ENCODE results near the gene FKBP1A.
"Not testable (repeated sequence)": the region's sequence is repeated elsewhere in the genome, so short reads cannot be mapped to it uniquely, and the experiment has no call there.

The FKBP1A gene

DNA sequence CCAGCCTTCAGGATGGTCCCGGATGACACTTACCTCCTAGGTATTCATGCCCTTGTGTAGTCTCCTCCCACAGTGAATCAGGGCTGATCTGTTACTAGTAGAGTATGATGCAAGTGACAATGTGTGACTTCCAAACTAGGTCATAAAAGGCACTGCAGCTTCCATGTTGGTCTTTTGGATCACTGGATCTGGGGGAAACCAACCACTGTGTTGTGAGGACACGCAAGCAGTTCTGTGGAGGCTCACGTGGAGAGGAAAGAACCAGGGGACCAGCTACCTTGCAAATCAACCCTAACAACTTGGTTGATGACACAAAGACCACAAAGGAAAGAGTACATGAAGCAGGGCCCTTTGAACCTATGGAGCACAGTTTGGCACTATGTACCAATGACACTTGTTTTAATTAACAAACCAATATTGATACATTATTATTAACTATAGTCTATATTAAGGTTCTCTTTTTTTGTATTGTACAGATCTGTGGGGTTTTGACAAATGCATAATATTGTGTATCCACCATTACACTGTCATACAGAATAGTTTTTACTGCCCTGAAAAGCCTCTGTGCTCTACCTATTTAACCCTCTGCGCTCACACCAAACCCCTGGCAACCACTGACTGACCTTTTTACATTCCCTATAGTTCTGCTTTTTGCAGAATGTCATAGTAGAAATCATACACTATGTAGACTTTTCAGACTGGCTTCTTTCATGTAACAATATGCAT lies 47.7 kb downstream of the FKBP1A start:
- no peak for TF ChIP-seq ZNF112 (tag by site-specific recombination; IDR thresholded peaks at IDR 0.05)
- no peak for TF ChIP-seq KLF8 (tag by site-specific recombination; IDR thresholded peaks at IDR 0.05)
- TF ChIP-seq, protein P1, sequence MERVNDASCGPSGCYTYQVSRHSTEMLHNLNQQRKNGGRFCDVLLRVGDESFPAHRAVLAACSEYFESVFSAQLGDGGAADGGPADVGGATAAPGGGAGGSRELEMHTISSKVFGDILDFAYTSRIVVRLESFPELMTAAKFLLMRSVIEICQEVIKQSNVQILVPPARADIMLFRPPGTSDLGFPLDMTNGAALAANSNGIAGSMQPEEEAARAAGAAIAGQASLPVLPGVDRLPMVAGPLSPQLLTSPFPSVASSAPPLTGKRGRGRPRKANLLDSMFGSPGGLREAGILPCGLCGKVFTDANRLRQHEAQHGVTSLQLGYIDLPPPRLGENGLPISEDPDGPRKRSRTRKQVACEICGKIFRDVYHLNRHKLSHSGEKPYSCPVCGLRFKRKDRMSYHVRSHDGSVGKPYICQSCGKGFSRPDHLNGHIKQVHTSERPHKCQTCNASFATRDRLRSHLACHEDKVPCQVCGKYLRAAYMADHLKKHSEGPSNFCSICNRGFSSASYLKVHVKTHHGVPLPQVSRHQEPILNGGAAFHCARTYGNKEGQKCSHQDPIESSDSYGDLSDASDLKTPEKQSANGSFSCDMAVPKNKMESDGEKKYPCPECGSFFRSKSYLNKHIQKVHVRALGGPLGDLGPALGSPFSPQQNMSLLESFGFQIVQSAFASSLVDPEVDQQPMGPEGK (tag by site-specific recombination; IDR thresholded peaks at IDR 0.05): no peak
- TF ChIP-seq ZNF560 (tag by site-specific recombination; IDR thresholded peaks at IDR 0.05; ENCODE audit: borderline replicate concordance): no peak
- no peak for TF ChIP-seq ZBTB49 (tag by site-specific recombination; IDR thresholded peaks at IDR 0.05; ENCODE audit: low read depth)
- TF ChIP-seq, protein P2, sequence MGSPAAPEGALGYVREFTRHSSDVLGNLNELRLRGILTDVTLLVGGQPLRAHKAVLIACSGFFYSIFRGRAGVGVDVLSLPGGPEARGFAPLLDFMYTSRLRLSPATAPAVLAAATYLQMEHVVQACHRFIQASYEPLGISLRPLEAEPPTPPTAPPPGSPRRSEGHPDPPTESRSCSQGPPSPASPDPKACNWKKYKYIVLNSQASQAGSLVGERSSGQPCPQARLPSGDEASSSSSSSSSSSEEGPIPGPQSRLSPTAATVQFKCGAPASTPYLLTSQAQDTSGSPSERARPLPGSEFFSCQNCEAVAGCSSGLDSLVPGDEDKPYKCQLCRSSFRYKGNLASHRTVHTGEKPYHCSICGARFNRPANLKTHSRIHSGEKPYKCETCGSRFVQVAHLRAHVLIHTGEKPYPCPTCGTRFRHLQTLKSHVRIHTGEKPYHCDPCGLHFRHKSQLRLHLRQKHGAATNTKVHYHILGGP (tag by site-specific recombination; IDR thresholded peaks at IDR 0.05): no peak
- no peak for TF ChIP-seq ZNF423 (tag by site-specific recombination; IDR thresholded peaks at IDR 0.05)
- no peak for TF ChIP-seq ZNF830 (tag by site-specific recombination; IDR thresholded peaks at IDR 0.05; ENCODE audit: low read depth)
- no peak for TF ChIP-seq SALL2 (tag by site-specific recombination; IDR thresholded peaks at IDR 0.05; ENCODE audit: borderline replicate concordance)
- TF ChIP-seq ZNF114 (tag by site-specific recombination; IDR thresholded peaks at IDR 0.05): no peak
- no peak for TF ChIP-seq ZNF529 (tag by site-specific recombination; IDR thresholded peaks at IDR 0.05; ENCODE audit: insufficient replicate concordance)
- TF ChIP-seq KLF7 (tag by site-specific recombination; IDR thresholded peaks at IDR 0.05; ENCODE audit: borderline replicate concordance): no peak
- no peak for TF ChIP-seq ZXDB (tag by site-specific recombination; IDR thresholded peaks at IDR 0.05)
- TF ChIP-seq ZNF549 (tag by site-specific recombination; IDR thresholded peaks at IDR 0.05): no peak
- TF ChIP-seq ZNF621 (tag by site-specific recombination; IDR thresholded peaks at IDR 0.05): no peak
- no peak for TF ChIP-seq ZNF510 (tag by site-specific recombination; IDR thresholded peaks at IDR 0.05; ENCODE audit: insufficient replicate concordance)
- TF ChIP-seq ZNF645 (tag by site-specific recombination; IDR thresholded peaks at IDR 0.05): no peak
- CTCF ChIA-PET: interaction anchor here (0.6 to 1.3 kb wide), 4 partner anchors 9 to 455 kb away, joined by 3 to 4 read pairs (median 4); no protein-coding TSS in a partner anchor
- Histone ChIP-seq H3K4me1 (ENCODE audit: control insufficient read depth, insufficient read depth, low read length) (no peaks in the 10 kb centered on the region), H3K27ac (ENCODE audit: extremely low read depth, low read depth, low read length) (no peak overlapping the region), H3K9me3 (ENCODE audit: control insufficient read depth, insufficient read depth, low read depth, low read length) (no peaks in the 10 kb centered on the region; the same call in 1 of the 2 replicates), H3K4me3 (ENCODE audit: low read depth, low read length) (no peak overlapping the region), H3K36me3 (ENCODE audit: control insufficient read depth in 2 of 2, insufficient read depth in 1 of 2, low read length in 2 of 2) (peaks cover 0 to 5% of the 10 kb centered on the region in 2 experiments; a peak in 2 of 3 replicates)
- POLR2A ChIA-PET: interaction anchor here (0.6 kb wide), 1 partner anchor 1005 kb away, joined by 4 read pairs; no protein-coding TSS in a partner anchor

- H3K4me3 ChIP-seq (ENCODE audit: low read depth, low read length); POLR2A ChIA-PET; H3K36me3 ChIP-seq (ENCODE audit: control insufficient read depth in 2 of 2, insufficient read depth in 1 of 2, low read length in 2 of 2); H3K9me3 ChIP-seq (ENCODE audit: control insufficient read depth, insufficient read depth, low read depth, low read length); H3K27ac ChIP-seq (ENCODE audit: extremely low read depth, low read depth, low read length); H3K4me1 ChIP-seq (ENCODE audit: control insufficient read depth, insufficient read depth, low read length): not testable (repeated sequence)
- CTCF ChIA-PET: interaction anchor here (0.7 kb wide), 1 partner anchor 448 kb away, joined by 5 read pairs; no protein-coding TSS in a partner anchor
Measured at GRCh38 chr20:1343446-1344124, 49.3 kb downstream of the FKBP1A start.
